ENCODE measurements around the gene PSME3.
"Not testable (repeated sequence)": the region's sequence is repeated elsewhere in the genome, so short reads cannot be mapped to it uniquely, and the experiment has no call there.

The PSME3 gene

DNA sequence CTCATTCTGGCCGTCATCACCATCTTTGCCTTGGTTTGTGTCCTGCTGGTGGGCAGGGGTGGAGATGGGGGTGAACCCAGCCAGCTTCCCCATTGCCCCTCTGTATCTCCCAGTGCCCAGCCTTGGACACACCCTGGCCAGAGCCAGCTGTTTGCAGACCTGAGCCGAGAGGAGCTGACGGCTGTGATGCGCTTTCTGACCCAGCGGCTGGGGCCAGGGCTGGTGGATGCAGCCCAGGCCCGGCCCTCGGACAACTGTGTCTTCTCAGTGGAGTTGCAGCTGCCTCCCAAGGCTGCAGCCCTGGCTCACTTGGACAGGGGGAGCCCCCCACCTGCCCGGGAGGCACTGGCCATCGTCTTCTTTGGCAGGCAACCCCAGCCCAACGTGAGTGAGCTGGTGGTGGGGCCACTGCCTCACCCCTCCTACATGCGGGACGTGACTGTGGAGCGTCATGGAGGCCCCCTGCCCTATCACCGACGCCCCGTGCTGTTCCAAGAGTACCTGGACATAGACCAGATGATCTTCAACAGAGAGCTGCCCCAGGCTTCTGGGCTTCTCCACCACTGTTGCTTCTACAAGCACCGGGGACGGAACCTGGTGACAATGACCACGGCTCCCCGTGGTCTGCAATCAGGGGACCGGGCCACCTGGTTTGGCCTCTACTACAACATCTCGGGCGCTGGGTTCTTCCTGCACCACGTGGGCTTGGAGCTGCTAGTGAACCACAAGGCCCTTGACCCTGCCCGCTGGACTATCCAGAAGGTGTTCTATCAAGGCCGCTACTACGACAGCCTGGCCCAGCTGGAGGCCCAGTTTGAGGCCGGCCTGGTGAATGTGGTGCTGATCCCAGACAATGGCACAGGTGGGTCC, 18.4 kb downstream of the PSME3 start:
- not testable (repeated sequence) for DNase-seq

DNA sequence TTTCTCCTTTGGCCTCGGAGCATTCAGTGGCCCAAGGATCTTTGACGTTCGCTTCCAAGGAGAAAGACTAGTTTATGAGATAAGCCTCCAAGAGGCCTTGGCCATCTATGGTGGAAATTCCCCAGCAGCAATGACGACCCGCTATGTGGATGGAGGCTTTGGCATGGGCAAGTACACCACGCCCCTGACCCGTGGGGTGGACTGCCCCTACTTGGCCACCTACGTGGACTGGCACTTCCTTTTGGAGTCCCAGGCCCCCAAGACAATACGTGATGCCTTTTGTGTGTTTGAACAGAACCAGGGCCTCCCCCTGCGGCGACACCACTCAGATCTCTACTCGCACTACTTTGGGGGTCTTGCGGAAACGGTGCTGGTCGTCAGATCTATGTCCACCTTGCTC, 19.2 kb downstream of the PSME3 start:
- DNase-seq, result no peak

DNA sequence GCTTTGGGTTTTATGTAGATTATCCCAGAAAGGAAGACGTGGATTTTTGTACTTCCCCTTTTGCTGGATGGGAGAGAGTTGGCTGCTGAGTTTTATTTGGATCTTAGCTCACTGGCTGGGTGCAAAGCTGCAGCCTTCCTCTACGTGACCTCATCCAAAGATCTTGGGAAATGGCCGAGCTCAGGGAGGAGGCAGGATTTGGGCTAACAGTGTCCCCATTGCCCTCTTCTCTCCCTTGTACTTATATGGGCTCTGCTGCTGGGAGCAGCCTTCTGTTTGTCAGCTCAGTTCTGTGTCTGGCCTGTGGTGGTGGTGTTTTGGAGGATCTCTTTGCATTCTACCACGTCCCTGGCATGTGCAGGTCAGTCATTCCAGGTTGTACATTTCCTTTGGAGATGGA, 19.8 kb downstream of the PSME3 start:
- DNase-seq, result no peak

DNA sequence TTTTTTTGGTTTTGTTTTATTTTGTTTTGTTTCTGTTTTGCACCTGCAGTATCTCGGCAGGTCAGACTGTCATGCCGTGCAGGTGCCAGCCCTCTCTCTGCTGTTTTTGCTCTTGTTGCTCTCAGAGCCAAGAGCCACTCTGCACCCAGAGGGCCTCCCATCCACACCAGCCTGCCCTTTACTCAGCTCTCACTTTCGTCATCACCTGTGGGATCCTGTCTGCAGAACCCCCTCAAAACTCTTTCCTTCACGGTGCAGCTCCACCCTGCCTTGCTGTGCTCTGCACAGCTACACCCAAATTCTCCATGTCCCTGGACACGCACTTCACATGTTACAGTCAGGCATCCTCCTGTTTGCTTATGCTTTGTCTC, 20.4 kb downstream of the PSME3 start:
- DNase-seq, result no peak

DNA sequence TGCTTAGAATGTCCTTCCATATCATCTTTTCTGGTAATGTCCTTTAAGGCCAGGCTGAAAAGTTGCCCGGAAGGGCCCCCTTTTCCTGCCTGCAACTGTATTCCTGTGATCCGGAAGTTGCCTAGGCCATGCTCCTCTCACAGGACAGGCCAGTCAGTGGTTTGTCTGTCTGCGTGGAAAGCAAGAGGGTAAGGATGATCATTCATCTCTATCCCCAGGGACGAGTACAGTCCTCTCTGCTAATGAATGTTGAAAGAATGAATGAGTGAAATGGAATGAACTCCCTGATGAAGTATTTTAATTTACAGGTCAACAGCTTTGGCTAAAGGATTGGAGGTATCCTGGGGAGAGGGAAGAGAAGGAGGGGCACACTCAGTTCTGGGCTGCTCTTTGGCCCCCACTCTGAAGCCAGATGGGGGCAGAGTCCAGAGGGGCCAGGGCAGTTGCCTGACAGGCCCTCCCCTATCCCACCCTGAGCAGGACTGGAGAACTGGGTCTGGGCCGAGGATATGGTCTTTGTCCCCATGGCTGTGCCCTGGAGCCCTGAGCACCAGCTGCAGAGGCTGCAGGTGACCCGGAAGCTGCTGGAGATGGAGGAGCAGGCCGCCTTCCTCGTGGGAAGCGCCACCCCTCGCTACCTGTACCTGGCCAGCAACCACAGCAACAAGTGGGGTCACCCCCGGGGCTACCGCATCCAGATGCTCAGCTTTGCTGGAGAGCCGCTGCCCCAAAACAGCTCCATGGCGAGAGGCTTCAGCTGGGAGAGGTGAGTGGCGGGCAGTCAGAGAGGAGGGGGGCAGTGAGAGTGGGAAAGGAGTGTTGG, 21.0 kb downstream of the PSME3 start:
- DNase-seq, result no peak

DNA sequence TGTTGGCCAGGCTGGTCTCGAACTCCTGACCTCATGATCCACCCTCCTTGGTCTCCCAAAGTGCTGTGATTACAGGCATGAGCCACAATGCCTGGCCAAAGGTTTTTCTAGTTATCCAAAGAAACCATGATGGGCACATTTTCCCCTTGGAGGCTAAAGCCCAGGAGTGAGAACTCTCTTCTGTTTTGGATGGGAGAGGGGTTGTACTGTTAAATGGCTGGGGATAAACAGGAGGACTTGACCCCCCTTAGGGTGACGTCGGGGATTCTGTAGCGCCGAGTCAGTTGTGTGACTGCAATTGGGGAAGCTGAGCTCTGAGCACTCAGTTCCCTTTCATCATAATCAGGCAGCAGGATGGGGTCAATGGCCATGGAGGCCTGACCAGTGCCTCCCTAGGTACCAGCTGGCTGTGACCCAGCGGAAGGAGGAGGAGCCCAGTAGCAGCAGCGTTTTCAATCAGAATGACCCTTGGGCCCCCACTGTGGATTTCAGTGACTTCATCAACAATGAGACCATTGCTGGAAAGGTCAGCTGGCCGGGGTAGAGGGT, 21.9 kb downstream of the PSME3 start:
- DNase-seq, result no peak

DNA sequence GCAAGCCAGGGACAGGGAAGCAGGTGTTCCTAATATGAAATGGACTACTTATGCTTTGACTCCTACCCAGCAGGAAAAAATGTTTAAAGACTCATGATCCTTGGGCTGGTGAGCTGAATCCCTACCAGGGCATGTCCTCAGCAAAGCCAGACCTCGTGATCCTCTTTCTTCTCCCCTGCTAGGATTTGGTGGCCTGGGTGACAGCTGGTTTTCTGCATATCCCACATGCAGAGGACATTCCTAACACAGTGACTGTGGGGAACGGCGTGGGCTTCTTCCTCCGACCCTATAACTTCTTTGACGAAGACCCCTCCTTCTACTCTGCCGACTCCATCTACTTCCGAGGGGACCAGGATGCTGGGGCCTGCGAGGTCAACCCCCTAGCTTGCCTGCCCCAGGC, 22.9 kb downstream of the PSME3 start:
- not testable (repeated sequence) for DNase-seq

DNA sequence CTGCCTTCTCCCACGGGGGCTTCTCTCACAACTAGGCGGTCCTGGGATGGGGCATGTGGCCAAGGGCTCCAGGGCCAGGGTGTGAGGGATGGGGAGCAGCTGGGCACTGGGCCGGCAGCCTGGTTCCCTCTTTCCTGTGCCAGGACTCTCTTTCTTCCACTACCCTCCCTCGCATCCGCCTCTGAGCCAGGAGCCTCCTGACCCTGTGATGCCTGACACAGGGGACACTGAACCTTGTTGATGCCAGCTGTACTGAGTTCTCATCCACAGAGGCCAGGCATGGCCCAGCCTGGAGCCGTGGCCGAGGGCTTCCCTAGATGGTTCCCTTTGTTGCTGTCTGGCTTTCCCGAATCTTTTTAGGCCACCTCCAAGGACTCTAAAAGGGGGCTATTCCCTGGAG, 23.3 kb downstream of the PSME3 start:
- not testable (repeated sequence) for DNase-seq

DNA sequence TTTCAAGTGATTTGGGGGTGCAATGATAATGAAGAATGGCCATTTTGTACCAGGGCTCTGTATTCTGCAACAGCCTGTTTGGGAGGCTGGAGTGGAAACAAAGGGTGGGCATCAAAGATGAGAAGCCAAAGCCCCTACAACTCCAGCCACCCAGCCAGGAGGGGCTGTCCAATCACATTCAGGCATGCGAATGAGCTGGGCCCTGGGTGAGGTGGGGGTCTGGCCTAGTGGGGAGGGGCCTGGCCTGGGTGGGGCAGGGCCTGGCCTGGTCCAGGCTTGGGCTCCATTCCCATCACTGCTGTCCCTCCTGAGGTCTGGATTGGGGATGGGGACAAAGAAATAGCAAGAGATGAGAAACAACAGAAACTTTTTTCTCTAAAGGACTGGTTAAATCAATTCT, 24.2 kb downstream of the PSME3 start:
- no peak for DNase-seq

DNA sequence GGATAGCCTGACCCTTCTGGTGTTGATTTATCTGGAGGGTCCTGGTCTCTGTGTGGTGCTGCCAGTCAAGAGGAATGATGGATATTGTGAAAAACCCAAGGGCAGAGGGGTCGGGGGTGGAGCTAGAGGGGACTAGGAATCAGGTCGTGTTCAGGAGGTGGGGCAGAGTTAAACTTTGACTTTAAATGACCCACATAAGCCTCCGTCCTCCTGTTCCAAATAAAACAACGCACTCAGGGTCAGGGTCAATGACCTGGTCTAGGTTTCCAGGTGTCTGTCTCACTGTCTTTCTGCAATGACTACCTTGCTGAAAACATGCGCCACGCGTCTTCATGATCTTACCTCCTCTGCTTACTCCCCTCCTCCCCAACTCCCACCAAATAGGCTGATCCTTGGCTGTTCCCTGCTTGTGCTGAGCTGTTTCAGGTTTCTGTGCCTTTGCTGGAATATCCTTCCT, 32.5 kb downstream of the PSME3 start:
- DNase-seq, result no peak

DNA sequence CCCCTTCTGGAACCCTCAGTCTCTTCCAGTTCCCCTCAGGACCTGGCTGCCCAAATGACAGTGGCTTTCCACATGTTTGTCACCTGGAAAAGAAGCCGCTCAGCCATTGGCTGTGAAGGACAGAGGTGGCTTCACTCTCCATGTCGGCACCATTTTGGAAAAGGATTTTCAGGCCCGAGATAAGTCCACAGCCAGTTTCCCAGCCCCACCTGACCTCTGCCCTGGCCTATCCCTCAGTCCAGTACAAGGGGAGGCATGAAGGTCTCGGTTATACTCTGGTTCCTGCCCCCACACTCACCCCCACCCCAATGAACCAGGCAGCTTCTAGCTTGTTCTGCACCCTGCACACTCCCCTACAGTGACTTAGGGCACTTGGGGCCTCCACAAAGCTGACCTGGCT, 33.0 kb downstream of the PSME3 start:
- no peak for DNase-seq

DNA sequence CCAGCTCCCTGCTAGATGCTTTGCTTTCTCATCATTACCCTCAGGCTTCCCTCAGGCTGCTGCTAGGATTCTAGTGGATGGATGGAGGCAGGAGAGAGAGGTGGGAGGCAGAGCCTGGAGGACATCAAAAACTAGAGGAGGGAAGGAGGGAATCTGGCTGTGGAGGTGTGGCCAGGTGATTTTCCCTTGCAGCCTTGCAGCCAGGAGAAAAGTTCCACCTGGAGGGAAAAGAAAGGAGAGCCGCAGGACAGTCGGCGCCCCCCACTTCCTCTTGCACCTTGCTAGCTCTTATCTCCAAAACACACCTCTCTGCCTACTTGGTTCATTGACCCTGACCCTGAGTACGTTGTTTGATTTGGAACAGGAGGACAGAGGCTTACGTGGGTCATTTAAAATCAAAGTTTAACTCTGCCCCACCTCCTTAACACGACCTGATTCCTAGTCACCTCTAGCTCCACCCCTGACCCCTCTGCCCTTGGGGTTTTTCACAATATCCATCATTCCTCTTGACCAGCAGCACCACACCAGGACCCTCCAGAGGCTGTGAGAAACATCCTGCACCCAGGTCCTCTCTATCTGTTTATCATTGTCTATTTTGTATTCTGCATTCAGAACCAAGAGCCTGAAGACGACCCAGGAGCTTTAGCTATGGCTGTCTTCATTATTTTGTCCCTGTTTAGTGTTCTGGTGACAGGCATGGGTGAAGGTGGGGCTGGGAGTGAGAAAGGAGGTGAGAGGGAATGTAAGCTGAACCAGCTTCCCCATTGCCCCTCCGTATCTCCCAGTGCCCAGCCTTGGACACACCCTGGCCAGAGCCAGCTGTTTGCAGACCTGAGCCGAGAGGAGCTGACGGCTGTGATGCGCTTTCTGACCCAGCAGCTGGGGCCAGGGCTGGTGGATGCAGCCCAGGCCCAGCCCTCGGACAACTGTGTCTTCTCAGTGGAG, 33.7 kb downstream of the PSME3 start:
- DNase-seq, result no peak

DNA sequence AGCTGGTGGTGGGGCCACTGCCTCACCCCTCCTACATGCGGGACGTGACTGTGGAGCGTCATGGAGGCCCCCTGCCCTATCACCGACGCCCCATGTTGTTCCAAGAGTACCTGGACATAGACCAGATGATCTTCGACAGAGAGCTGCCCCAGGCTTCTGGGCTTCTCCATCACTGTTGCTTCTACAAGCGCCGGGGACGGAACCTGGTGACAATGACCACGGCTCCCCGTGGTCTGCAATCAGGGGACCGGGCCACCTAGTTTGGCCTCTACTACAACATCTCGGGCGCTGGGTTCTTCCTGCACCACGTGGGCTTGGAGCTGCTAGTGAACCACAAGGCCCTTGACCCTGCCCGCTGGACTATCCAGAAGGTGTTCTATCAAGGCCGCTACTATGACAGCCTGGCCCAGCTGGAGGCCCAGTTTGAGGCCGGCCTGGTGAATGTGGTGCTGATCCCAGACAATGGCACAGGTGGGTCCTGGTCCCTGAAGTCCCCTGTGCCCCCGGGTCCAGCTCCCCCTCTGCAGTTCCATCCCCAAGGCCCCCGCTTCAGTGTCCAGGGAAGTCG, 34.6 kb downstream of the PSME3 start:
- not testable (repeated sequence) for DNase-seq

DNA sequence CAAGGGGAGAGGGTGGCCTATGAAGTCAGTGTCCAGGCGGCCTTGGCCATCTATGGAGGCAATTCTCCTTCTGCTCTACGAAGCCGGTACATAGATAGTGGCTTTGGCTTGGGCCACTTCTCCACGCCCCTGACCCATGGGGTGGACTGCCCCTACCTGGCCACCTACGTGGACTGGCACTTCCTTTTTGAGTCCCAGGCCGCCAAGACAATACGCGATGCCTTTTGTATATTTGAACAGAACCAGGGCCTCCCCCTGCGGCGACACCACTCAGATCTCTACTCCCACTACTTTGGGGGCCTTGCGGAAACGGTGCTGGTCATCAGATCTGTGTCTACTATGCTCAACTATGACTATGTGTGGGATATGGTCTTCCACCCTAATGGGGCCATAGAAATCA, 35.1 kb downstream of the PSME3 start:
- DNase-seq, result no peak

DNA sequence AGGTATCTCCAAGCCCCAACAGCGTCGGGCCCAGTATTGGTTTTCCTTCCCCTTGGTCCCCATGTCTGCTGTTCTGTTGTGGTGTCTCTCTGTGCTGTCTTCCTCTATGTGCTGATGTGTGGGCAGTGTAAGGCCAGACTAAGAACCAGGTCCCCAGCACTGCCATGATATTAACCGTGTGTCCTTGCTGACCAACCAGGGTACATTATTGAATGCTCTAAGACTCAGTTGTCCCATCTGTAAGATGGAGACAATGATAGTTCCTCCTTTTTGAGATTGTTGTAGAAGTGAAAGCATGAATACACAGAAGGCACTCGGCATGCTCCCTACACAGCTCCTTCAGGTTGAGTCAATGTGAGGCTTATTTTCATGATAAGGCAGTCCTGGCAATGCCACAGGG, 38.5 kb downstream of the PSME3 start:
- no peak for DNase-seq

DNA sequence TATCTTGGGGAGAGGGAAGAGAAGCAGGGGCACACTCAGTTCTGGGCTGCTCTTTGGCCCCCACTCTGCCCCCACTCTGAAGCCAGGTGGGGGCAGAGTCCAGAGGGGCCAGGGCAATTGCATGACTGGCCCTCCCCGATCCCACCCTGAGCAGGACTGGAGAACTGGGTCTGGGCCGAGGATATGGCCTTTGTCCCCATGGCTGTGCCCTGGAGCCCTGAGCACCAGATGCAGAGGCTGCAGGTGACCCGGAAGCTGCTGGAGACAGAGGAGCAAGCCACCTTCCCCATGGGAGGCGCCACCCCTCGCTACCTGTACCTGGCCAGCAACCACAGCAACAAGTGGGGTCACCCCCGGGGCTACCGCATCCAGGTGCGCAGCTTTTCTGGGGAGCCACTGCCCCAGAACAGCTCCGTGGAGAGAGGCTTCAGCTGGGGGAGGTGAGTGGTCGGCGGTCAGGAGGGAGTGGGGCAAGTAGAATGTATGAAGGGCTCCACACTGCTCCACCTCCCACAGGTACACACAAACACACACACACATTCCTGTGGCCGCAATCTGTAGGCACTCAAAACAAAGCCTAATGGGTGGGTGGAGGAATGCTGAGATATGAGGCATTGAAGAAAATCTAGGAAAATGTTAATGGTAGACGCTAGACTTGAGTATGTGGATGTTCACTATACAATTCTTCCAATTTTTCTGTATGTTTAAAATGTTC, 39.2 kb downstream of the PSME3 start:
- no peak for DNase-seq

DNA sequence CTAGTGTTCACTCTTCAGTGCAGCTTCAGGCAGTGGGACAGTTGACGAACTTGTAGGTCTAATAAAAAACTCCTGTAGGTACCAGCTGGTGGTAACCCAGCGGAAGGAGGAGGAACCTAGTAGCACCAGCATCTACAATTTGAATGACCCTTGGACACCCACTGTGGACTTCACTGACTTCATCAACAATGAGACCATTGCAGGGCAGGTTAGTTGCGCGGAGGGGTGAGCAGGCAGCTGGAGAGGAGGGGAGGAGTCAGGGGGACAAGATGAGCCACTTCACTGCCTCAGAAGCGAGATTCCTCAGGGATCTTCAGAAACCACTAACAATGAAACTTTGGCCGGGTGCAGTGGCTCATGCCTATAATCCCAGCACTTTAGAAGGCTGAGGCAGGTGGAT, 40.1 kb downstream of the PSME3 start:
- DNase-seq, result no peak

DNA sequence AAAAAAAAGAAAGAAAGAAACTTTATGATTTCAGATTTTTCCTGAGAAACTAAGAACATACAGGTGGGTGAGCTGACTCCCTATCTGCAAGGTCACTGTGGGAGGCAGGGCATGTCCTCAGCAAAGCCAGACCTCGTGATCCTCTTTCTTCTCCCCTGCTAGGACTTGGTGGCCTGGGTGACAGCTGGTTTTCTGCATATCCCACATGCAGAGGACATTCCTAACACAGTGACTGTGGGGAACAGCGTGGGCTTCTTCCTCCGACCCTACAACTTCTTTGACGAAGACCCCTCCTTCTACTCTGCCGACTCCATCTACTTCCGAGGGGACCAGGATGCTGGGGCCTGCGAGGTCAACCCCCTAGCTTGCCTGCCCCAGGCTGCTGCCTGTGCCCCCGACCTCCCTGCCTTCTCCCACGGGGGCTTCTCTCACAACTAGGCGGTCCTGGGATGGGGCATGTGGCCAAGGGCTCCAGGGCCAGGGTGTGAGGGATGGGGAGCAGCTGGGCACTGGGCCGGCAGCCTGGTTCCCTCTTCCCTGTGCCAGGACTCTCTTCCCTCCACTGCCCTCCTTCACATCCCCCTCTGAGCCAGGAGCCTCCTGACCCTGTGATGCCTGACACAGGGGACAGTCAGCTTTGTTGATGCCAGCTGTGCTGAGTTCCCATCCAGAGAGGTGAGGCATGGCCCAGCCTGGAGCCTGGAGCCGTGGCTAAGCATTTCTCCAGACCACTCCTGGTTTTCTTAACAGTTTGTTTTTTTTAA, 40.9 kb downstream of the PSME3 start:
- DNase-seq, result not testable (repeated sequence)

DNA sequence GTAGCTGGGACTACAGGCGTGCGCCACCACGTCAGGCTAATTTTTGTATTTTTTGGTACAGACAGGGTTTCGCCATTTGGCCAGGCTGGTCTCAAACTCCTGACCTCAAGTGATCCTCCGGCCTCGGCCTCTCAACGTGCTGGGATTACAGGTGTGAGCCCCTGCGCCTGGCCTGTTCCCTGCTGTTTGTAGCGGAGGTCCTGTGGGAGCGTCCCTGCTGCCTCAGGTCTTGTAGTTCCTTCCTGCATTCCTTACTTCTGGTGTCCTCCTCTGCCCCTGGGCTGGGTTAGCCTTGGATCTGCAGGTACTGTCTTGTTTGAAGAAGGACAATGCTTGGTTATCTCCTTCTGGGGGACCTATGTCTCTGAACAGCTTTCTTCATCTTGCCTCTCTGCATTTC, 43.8 kb downstream of the PSME3 start:
- no peak for DNase-seq

DNA sequence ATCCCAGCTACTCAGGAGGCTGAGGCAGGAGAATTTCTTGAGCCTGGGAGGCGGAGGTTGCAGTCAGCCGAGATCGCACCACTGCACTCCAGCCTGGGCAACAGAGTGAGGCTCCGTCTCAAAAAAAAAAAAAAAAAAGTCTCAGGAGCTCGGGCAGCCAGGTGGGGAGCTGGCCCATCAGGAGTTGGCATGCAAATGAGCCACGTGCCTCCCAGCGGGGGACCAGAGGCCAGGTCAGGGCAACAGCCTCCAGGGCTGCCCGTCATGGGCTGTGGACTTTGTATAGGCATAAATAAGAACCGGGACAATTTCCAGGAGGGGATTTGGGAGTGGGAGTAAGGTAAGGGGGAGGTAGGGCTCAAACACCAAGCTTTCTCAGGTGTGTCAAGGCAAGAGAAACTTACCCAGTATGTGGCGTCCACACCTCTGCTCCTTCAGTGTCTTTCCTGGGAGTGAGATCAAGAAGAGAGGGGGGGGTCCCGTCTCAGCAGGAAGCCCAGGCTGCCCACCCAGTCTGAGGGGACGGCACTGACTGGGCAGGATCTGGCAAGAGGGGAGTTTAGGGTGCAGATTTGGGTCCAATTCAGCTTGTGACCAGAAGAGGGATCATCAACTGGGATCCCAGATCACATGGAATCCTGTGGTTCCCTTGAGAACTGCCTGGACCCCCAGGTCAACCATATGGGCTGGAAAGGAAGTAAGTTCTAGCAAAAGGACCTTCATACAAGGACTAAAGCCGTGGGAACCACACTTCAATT, 45.1 kb downstream of the PSME3 start:
- no peak for DNase-seq

All from stimulated activated CD4-positive, alpha-beta T cell treated with anti-CD3 and anti-CD28 coated beads, Interleukin-15, amount 100 ng/mL, for 24 hours (primary cell).